GM19452 (cell line): ENCODE measurements around the gene EMX2.

Experiments used
- ATAC-seq: cut with Tn5 transposase; IDR thresholded peaks from one replicate; pipeline ENCODE4 v1.9.1; 2021; ENCODE audit not compliant: unreplicated experiment

The EMX2 gene

DNA sequence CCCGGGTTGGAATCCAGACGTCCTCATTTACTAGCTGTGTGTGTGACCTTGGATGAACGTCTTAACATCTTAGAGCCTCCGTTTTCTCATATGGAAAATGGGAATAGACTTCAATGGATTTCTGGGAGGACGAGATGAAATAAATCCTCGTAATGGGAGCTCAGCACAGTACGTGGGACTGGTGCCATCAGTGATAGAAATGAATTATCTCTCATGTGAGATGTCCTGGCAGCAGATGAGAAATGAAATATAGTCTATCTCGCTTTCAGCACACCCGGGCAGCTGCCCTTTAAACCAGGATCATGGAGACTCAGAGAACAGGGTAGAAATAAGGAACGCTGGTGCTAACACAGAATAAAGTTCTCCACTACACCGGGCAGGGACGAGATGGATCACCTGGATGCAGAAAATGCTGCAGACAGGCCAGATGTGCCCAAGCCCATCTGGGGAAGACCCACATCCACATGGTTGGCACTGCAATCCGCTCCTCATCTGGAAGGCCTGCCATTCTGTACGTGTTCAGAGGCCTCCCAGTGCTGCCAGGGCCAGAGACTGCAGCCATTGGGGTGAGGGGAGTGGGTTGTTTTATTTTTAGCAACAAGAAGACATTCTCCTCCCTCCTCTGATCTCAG is 11.1 kb upstream of the EMX2 start:
- ATAC-seq: no peak

DNA sequence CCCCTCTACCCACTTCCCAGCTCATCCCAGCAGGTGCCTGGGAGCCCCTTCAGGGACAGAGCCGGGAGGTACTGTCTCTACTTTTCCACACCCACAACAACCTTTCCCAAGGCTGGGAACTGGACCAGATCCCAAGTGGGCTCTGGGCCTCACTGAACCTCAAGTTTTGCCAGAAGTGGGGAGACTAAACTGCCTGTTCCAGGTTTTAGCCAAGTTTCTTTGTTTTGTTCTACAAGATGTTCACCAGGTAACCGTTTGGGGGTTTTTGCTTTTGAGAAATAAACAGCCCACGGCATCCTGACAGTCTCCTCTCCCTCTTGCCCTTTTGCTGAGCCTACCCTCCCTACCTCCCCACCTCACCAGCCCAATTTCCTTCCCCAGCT is 10.6 kb upstream of the EMX2 start:
- ATAC-seq: no peak

DNA sequence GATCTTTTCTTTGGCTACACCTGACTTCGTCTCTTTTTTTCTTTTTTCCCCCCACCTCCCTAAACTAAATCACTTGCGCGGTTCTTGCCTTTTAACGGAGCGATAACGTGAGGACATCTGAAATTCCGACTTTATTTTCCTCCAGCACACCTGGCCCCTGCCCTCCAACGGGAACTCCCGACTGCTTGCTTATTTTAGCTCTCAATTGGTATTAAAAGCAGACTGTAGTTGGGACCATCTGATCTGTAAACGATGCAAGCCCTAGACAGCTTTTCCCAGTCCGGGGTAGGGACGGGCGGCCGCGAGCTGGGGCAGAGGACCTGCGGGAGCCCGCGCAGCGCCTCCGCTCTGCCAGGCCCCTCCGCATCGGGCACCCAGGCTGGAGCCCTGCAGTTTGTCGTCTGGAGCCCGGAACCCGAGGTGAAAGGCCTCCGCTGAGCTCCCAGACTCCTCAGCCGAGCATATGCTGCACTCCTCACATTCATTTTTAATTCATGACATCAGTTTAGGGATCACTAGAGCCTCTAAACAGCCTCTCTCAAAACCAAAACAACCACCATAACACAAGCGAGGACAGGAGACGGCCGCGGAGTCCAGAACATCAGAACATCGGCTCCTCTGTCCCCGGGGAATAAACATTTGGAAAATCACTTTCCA is 10.0 kb upstream of the EMX2 start:
- ATAC-seq: no peak

DNA sequence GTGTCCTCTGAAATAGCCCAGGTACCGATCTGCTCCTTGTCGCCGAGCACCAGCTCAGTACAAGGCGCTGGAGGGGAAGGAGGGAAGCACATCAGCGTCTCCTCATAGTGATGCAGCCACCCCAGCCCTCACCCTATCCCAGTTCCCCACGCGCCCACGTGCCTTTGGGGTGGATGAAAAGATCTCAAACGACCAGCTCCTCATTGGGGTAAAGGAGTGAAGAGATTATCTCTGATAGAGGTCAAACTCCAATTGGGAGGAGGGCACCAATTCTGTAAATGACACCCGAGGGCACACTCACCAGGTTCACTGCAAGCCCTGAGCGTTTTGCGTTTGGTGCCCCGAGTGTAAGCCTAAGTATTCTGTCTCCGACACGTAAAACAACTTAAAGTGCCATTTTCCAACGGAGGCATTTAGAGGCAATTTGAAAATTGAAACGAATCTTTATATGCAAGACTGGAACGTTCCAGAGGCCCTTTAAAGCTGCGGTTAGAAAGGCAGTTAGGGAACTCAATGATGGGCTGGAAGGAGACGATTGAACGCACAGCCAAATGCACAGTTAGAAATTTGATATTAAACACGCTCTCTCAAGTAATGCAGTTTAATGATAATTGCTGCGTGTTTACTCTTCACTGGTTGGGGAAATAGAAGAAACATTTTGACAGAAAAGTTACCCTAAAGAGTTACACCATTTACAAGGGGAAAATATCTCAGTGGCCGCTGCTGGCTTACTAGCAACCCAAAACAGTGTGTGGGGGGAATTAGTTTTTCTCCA is 8.9 kb upstream of the EMX2 start:
- no peak for ATAC-seq

DNA sequence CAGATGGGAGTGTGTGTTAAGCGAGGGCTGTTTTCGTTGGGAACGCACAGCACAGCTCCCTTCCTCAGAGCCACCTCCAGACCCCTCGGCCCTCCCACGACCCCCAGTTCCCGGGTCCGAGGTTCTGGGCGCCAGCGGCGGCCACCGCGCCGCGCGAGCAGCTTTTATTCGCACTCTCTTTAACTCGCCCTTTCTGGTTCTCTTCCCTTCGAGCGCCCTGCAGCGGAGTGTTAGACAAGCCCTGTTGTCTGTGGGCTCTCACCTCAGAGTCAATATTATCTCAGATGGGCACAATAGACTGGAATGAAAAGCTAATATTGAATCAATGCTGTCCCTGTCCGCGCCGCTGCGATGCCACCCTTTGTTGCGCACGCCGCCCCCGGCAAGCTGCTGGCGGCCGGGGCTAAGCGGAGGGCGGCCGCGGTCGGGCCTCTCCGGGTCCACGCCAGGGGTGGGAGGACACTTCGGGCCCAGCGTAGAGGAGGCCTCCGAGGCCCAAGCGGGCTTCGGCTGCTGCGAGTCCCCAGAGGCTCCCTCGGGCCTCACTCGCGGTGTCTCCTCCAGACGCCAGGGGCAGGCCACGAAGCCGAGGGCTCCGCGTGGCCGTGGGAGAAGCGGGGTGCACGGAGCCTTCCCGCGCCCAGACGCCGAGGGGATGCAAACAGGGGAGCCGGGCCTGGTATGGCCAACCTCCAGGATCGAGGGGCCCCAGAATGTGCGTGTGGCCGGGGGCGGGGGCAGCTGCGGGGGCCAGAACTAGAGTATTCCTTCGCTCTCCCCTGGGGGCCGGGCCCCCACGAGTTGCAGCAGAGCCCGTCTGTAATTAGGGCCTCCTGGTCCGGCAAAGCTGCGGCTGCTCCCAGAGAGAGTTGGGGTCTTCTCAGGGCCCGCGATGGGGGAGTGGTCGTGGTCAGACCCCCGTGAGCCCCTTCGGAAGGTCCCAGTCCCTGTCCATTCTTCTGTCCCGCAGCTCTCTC is 7.9 kb upstream of the EMX2 start:
- no peak for ATAC-seq

GRCh38 chr10:117535298-117536071 is 7.1 kb upstream of the EMX2 start:
- ATAC-seq: no peak

DNA sequence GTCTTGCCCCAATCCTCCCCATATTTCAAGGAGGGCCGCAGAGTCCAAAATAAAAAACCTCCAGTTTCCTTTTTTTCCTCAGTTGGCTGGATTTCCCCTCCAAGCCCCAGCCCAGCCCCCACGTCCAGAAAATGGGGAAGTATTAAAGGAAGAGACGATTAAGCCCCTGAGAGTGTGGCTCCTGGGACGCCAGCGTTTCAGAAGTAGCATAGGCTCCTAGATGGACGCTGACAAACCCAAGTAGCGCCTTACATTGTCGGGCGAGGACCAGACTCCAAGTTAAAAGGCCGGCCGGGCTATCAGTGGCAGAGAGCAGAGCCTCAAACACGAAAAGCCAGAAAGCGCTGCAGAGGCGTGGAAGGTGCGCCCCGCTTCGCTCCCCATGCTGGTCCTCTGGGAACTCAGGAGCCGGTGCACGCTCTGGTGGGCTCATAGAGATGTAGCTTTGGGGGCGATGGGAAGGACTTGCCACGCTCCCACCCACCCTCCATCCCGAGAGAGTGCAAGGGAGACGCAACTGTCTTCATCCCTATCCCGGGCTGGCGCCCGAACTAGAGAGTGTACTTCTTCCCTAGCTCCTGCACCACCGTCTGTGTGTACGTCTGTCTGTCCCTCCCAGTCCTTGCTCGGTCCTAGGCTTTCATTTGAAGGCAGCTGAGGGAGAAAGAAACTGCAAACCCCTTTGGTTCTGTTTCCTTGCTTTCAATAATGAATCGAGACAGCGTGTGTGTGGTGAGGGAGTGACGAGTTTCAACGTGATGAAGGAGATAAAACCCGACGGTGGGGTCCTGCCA is 6.3 kb upstream of the EMX2 start:
- ATAC-seq: no peak

DNA sequence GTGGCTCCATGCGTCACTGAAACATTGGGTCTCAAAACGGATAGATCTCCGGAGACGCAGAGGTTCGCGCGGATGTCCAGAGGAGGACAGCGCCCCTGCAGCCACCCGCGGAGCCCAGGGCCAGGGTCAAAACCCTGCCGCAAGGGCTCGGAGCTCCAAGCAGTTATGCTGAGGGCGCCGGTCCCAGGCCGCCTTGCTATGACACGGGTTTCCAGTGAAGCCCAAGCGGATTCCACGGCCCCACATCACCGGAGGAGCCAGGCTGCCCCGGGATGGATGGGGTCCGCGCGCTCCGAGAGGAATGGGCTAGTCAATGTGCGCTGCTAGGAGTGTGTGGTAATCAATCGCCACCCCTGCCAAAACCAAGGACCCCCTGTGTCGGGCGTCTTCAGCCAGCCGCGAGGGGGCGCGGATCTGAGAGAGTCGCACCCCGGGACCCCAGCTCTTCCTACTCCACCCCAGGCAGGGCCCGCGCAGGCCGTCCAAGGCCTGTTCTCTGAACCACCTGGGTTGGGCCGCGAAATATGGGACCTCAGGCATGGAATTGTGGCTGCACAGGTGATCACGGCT is 5.6 kb upstream of the EMX2 start:
- no peak for ATAC-seq

- ATAC-seq: no peak
Measured at GRCh38 chr10:117537436-117537903, 5.1 kb upstream of the EMX2 start.

GRCh38 chr10:117537904-117538524 is 4.5 kb upstream of the EMX2 start:
- no peak for ATAC-seq

DNA sequence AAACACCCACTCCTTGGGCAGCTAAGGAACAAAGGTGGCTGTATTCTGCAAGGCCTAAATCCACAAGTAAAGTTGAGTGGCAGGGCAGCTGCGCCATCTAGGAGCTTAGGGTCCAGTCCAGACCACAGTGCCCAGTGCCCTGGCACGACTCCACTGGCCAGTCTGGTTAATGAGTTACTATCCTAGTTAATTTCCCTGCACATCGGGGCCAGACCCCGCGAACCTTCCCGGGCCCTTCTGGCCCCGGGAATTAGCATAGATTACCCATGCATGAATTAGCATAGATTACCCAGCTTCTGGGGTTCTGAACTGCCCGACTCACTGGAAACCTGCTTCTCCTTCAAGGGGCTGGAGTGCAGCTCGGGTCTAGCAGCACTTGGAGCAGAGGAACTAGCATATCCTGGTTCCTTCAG is 3.2 kb upstream of the EMX2 start:
- no peak for ATAC-seq

GRCh38 chr10:117539903-117540639 is 2.5 kb upstream of the EMX2 start:
- no peak for ATAC-seq

DNA sequence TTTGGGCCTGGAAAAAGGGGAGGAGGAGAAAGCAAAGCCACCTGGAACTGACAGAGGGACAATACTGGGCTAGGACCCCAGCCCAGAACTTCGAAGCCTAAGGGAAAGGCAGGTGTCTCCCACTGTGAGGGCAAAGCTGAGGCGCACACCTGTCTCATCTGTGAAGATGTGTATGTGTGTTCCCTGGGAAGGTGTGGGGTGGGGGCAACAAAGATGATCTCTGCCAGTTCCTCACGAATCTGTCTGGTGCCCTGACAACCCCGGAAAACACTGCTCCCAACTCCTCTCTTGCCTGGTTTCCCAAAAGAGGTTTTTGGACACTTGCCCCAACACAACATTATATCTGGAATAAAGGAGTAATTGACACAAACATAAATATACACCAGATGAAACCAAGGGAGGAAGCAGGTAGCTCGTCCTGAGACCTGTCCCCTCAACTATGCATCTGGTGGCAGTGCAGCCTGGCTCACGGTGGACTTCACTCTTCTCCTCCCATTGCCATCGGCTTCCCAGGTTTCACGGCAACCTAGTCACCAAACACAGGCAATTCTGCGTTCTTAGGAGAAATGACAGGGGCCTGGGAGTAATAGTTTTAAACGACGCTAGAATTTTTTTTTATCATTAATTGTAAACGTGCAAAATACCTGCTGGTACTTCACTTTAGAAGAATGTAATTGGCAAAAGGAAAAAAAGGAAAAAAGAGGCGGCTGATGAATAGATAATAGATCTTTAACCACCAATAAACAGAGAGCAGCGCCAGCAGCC is 1.7 kb upstream of the EMX2 start:
- no peak for ATAC-seq

GRCh38 chr10:117541405-117541908 is 1.1 kb upstream of the EMX2 start:
- no peak for ATAC-seq

- no peak for ATAC-seq
Measured at GRCh38 chr10:117541909-117542705, 439 bp upstream of the EMX2 start.
